GM21619 (cell line): ENCODE data around the gene CACNG4.

Source experiments
- ATAC-seq: cut with Tn5 transposase; IDR thresholded peaks from one replicate; pipeline ENCODE4 v1.9.1; 2021; ENCODE audit not compliant: unreplicated experiment

The CACNG4 gene

DNA sequence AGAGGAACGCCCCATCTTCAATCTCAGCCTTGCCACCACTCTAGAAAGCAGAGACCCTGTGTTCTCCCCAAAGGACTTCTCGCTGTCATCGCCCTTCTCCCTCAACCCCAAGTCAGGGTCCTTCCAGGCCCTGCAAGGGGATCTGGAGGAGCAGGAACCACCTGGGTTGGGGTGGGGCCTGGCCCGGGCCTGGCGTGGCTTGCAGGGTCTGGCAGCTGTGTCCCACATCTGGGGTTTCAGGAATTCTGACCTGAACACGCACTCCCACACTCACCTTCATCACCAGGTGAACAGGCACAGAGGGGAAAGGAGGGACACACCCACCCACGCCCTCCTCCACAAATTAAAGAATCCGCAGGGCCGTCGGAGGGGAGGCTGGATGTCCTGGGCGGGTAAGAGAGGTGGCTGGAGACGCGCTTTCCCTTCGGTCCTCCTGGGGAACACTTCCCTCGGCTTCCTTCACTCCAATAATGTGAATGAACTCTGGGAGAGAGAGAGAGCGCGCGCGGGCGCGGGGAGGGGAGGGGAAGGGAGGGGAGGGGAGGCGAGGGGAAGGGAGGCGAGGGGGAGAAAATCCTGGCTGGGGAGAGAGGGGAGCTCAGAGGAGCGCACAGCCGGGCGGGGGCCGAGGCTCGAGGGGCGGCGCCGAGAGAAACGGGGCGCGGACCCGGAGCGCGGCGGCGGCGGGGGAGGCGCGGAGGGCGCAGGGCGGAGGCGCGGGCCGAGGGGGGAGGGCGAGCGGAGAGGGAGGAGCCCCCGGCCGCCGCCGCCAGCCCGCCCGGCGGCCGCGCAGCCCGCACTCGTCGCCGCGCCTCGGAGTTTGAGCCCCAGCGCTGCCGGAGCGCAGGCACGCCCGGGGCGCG lies at the start of gene CACNG4:
Gene CACNG4 (plus strand): TSS at position 799 of the 863 bp plus-strand sequence. CDS start 205 bp downstream, outside the sequence.
- ATAC-seq: no peak

DNA sequence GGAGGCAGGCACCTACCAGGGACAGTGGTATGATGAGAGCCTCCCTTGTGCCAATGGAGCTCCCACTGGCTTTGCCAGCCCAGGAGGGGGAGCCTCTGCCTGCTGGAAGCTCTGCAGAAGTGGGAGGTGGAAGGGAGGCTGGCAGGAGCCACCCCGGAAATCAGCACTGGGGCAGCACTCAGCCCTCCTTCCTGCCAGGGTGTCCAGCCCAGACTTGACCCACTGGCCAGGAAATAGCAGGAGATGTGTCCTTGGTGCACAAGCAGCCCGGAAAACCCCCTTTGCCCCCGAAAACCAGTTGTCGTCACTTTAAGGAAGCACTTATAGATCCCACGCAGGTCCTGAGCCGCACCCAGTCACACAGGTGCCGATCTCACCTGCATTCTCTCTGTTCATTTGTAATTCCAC lies 49.3 kb upstream of the CACNG4 start:
- ATAC-seq: no peak

DNA sequence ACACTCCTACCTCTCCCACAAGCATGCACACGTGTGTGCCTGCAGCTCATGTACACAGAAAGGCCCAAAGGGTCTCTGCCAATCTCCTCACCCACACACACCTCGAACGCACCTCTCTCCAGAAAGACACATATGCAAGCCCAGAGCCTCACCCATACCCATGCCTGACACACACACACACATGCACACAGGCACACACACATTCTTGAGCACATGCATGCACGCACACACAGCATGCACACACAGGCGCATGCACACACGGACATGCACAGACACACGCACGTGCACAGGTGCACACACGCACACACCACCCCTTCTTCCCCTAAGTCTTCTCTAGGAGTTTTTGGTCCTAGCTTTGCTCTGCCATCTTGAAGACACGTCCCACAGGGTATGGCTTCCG lies 48.7 kb upstream of the CACNG4 start:
- ATAC-seq: no peak

DNA sequence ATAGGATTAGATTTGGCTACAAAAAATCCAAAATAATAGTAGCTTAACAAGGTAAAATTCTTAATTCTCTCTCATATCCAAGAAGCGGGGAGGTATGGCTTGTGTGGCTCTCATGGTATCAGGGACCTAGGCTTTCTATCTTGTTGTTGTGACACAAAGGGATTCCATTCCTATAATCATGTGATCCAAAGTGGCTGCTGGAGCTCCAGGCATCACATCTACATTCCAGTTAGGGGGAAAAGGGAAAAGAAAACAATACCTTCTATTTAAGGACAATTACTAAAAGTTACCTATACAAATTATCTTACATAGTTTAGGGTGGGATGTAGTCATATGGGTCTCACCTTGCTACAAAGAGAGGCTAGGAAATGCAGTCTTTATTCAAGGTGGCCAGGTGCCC lies 47.6 kb upstream of the CACNG4 start:
- ATAC-seq: no peak

DNA sequence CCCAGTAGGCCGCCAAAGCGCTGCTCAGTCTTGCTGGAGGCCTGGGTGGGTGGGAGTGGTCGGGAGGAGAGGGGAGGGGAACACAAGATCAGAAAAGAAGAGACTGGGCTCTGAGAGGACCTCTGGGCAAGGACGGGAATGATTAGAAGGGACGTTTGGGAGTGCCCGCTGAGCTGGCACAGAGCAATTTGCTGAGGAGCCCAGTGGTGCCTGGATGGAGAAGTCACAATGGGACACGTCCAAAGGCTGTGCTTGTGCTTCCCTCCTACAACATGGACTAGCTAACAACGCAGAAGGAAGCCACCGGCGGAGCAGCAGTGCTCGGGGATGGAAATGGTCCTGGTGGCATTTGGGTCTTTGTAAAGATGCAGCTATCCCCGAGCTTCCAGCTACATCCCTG lies 45.6 kb upstream of the CACNG4 start:
- ATAC-seq: no peak

DNA sequence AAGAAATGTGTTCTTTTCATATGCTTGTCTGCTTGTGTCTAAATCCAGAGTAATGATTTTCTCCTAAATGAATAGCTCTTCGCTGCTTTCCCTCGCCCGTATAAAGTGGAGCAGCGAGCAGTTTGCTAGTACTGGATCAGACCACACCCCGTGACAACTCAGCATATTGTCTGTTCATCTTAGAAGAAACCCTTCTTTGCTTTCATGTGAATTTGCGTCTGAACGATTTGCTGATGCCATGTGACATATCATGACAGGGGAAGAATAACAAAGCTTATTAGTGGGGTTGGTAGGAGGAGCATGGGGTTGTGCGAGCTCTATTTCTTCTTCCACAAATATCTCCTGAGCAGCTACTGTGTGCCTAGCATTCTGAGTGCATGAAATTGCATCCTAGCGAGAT lies 44.1 kb upstream of the CACNG4 start:
- no peak for ATAC-seq

DNA sequence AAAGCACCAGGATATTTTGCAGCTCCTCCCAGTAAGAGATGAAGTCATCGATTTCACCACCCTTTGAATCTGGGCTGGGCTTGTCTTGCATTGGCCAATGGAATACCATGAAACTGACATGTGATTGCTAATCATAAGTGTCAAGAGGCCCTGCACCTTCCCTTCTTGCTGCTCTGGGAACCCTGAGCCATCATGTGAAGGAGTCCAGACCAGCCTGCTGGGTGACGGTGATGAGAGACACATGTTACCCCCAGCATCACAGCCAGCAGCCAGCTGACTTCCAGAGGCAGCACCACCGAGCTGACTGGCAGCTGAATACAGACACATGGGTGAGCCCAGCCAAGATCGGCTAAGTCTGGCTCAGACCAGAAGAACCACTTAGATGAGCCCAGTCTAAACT lies 43.6 kb upstream of the CACNG4 start:
- no peak for ATAC-seq

DNA sequence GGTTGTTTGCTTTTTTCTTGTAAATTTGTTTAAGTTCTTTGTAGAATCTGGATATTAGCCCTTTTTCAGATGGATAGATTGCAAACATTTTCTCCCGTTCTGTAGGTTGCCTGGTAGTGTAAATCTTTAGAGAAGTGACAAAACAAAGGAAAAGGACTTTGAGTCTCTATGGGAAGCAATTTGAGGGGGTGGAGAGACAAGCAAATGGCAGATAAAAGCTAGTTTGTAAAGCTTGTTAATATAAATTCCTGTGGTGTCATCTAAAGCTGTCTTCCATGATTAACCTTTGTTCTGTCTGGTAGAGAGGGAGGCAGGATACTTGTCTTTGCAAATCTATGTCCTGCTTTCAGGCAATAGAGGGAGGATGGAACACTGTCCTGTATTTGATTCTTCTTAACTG lies 40.6 kb upstream of the CACNG4 start:
- ATAC-seq: no peak

DNA sequence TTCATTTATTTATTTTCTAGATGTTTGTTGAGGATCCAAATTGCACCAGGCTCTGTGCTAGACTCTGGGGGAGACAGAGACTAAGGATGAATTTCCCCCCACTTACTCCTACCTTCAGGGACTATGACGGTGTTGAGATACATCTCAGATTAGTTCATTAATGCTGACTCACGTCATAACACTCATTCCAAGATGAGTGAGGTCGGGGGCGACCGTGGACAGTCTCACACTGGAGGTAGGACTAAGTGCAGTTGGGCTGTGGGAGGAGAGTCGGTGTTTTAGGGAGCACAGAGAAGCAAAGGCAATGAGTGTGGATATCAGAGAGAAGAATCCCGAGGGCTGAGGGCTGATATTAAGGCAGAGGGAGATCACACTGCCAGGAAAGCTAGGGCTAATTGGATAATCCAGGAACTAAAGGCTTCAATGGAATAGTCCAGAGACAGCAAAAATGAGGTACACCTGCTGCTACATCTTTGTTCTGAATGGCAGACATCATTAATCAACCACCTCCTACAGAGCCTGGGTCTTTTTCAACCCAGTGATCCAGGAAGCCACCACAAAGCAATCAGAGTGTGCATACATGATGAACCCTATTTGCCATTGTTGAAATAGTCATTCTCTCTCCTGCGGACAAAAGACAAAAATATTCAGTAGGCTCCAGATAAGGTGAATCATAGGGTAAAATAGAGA lies 38.6 kb upstream of the CACNG4 start:
- ATAC-seq: no peak

- no peak for ATAC-seq
Observed at GRCh38 chr17:66928949-66929348, 35.6 kb upstream of the CACNG4 start.

- ATAC-seq: no peak
Observed at GRCh38 chr17:66929591-66929990, 34.9 kb upstream of the CACNG4 start.

GRCh38 chr17:66930933-66931332 lies 33.6 kb upstream of the CACNG4 start:
- no peak for ATAC-seq

DNA sequence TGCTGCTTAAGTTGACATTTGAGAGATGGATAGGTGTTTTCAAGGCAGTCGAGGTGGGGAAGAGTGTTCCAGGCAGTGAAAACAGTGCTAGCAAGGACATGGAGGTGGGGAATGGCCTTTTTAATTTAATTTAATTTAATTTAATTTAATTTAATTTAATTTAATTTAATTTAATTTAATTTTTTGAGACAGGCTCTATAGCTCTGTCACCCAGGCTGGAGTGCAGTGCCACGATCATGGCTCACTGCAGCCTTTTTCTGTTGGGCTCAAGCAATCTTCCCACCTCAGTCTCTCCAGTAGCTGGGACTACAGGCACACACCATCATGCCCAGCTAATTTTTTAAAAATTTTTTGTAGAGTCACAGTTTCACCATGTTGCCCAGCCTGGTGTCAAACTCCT lies 32.2 kb upstream of the CACNG4 start:
- no peak for ATAC-seq

- no peak for ATAC-seq
Observed at GRCh38 chr17:66934040-66934439, 30.5 kb upstream of the CACNG4 start.

- no peak for ATAC-seq
Observed at GRCh38 chr17:66935717-66936116, 28.8 kb upstream of the CACNG4 start.

GRCh38 chr17:66938656-66939055 lies 25.9 kb upstream of the CACNG4 start:
- ATAC-seq: no peak

DNA sequence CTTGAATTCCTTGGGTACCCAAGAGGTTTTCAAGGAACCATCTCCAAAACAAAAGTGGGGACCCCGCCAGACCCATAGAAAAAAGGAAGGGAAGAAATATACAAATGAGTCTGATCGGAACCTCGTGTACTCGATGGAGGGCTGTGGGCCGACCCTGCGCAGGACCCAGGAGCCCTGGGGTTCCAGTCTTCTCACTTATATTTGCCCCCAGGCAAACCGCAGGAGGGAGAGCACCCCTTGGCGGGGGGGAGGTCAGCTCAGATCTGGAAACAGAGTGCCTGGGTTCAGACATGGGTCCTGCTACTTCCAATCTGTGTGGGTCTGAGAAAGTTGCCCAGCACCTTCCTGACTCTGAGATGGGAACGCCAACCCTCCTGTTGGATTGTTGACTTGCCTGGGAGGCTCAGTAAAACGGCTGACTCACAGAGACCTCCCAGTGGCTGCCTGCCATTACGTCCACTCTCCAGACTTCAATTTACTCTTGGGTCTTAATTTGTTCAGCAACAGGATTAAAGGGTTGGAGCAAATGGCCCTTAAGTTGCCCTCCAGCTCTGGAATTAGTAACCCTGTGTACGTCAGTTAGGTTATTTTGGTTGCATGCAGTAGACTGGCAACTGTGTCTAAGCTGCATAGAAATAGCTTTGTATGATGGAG lies 24.9 kb upstream of the CACNG4 start:
- no peak for ATAC-seq

DNA sequence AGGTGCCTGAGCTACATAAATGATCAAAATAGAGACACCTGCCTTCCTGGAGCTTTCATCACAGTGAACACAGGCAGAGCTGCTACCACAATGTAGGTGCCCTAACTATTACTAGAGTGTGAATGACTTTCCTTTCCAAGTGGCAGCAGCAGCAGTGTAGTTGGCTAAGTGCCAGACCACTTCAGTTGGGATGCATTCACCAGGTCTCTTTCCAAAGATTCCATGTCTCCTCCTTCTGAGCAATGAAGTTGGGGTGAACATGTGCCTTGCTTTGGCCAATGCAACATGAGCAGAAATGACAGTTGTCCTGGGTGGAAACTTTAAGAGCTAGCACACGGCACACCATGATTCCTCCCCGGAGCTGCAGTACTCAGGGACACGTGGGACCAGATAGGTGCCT lies 23.3 kb upstream of the CACNG4 start:
- ATAC-seq: no peak

GRCh38 chr17:66941773-66942450 lies 22.6 kb upstream of the CACNG4 start:
- no peak for ATAC-seq

DNA sequence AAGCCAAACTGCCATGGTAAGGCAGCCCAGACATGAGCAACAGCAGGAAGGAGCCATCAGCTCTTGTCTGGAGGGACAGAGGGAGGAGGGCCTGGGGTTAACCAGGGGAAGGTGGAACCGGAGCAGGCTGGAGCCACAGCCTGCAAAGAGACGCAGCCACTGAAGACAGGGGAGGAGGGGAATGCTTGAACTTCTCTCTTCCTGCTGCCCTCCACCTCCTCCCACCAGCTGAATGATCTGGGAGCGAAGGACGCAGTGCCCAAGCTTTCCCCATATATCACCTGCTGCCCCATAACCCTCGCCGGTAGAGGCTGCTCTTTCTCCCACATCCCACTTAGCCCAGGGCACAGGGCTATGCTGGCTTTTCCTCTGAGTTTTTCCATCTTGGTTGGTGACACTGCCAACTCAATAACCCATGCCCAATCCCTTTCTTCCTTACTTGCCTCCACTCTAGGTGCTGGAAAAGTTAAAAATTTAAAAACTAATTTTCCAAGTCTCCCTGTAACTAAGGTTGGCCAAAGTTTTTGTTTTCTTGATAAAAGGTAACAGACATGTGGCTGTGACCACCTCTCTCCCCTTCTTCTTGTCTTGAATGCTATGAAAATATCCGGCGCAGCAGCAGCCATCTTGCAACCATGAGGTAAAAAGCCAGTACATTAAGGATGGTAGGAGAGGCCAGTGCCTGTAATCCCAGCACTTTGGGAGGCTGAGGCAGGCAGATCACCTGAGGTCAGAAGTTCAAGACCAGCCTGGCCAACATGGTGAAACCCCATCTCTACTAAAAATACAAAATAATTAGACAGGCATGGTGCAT lies 21.8 kb upstream of the CACNG4 start:
- no peak for ATAC-seq

DNA sequence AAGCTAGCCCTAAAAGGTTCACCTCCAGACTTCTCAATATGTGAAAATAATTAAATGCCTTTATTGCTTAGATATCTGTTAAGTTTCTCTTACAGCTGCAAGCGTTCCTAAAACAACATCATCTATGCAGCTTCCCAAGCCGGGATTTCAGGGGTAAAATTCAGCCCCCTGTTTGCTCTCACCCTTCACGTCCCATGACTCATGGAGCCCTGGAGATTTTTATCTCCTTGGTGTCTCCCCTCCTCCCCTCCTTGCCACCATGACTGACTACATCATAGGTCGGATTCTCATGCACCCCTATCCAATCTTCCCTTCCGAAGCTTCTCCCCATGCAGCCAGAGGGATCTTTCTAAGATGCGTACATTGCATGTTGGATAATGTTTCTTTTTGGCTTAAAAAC lies 21.0 kb upstream of the CACNG4 start:
- ATAC-seq: no peak
